Stomach (tissue), 9 donors: ENCODE data around the gene ULK4. TPM values are rescaled to one million over a fixed set of nuclear protein-coding genes. Genes with fewer than 3 reads are reported as not detected.

ENCODE experiments used
- DNase-seq, 2 donors: peaks; one replicate each; pipeline versions ENCODE4 v3.0.0 to v3.0.0-alpha.2; 2013 to 2019
- H3K27ac ChIP-seq, 5 donors: fragments of 200-600 bp in 4 of 5; sonication (generic) in 4 of 5; one replicate each; pipeline ENCODE4 v1.5.1; 2013 to 2019; ENCODE audit warnings: mild to moderate bottlenecking in 1 of 5, moderate library complexity in 1 of 5
- H3K27me3 ChIP-seq, 3 donors: fragments of 200-600 bp; sonication (generic); one replicate each; pipeline ENCODE4 v1.5.1; 2017 to 2019; ENCODE audit warnings: mixed run types in 1 of 3
- H3K36me3 ChIP-seq, 4 donors: fragments of 200-600 bp; sonication (generic); 1 replicate in 3 of 4; 2 replicates in 1 of 4; pipeline ENCODE4 v1.5.1; 2016 to 2019
- H3K4me1 ChIP-seq, 4 donors: fragments of 200-600 bp; sonication (generic); one replicate each; pipeline ENCODE4 v1.5.1; 2016 to 2019
- H3K4me3 ChIP-seq, 4 donors: fragments of 200-600 bp; sonication (generic) in 3 of 4; one replicate each; pipeline ENCODE4 v1.5.1; 2016 to 2019; ENCODE audit warnings: mild to moderate bottlenecking in 1 of 4
- H3K9me3 ChIP-seq, 4 donors: fragments of 200-600 bp; sonication (generic); one replicate each; pipeline ENCODE4 v1.5.1; 2016 to 2019
- CTCF ChIP-seq, 7 experiments: fragments of 450-650 bp in 4 of 7; fragments of 200-600 bp in 3 of 7; sonication (generic) in 3 of 7; IDR thresholded peaks; one replicate each; pipeline ENCODE4 v1.5.1; 2016 to 2019; ENCODE audit warnings: antibody characterized with exemption in 7 of 7, control low read depth in 2 of 7, mild to moderate bottlenecking in 1 of 7
- EP300 ChIP-seq: sonication (generic); formaldehyde crosslinking; IDR thresholded peaks from one replicate; pipeline ENCODE4 v1.6.1; 2017; ENCODE audit warnings: antibody characterized with exemption
- POLR2A ChIP-seq, 4 donors: fragments of 450-650 bp; IDR thresholded peaks; one replicate each; pipeline ENCODE4 v1.6.1; 2016; ENCODE audit warnings: antibody characterized with exemption in 4 of 4, control low read depth in 2 of 4, mild to moderate bottlenecking in 1 of 4, moderate library complexity in 1 of 4
- POLR2AphosphoS5 ChIP-seq, 3 donors: sonication (generic); formaldehyde crosslinking; IDR thresholded peaks; one replicate each; pipeline ENCODE4 v1.6.1; 2016; ENCODE audit warnings: antibody characterized with exemption in 3 of 3
- WGBS, 5 donors: extraction: QIAGEN DNeasy Blood & Tissue Kit in 3 of 5; methylation state at CpG; one replicate each; pipeline versions ENCODE4 v1.1.5 to v1.1.7; 2013 to 2018; 5-methylcytosine and 5-hydroxymethylcytosine counted together
- intact Hi-C: fragments of 100-400 bp; cut with DNase I; formaldehyde crosslinking; loops from one replicate; pipeline ENCODE4 v1.15.1; 2023; ENCODE audit warnings: low total_unique reads
- polyA plus RNA-seq, 3 donors: library from polyadenylated mRNA; stranded (reverse); fragments of 200-250 nt; gene quantifications; one replicate each; pipeline ENCODE4 v1.2.3, GENCODE V29; 2013
- total RNA-seq, 5 donors: library from RNA; depleted of rRNA; stranded (reverse); fragments of >200 nt; gene quantifications; one replicate each; pipeline versions ENCODE4 v1.1.0 to v1.2.3, GENCODE V29; 2014 to 2016
- donor health status: healthy with polysubstance abuse.
- donor health status: Bipolar disorder and iron deficiency.
- donor health status: healthy.

Gene ULK4
- total and polyA plus RNA-seq, 8 donors: 1.6 to 150 (median 7.4) TPM

DNA sequence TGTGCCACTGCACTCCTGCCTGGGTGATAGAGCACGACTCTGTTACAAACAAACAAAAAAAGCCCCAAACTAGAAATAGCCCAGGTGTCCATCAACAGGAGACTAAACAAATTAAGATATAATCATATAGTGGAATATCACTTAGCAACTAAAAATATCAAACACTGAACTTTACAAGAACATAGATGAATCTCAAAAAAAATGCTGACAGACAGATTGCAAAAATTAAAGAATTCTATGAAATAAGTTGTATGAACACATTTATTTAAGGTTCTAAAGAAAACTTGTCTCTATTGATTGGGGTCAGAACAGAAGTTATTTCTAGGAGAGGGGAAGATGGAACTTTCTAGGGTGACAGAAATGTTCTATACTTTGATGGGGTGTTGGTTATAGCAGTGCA is 494.4 kb downstream of the ULK4 start:
- 69 to 90% (median 83%) methylated on average over 1 of the region's 1 CpG for WGBS, 5 donors
- Histone ChIP-seq H3K4me1 (no peaks in the 10 kb centered on the region), H3K27me3 (no peaks in the 10 kb centered on the region), H3K27ac (no peak overlapping the region), H3K9me3 (peaks cover 4 to 27% (median 16%) of the 10 kb centered on the region in 4 donors), H3K36me3 (no peaks in the 10 kb centered on the region), H3K4me3 (no peak overlapping the region)
- TF ChIP-seq POLR2A (IDR thresholded peaks at IDR 0.05): no peak
- DNase-seq: no peak
- intact Hi-C loops: no loop called here

GRCh38 chr3:41464858-41465257 is 497.0 kb downstream of the ULK4 start:
- no peaks in the 10 kb centered on the region for H3K36me3 ChIP-seq
- peaks cover 0 to 2% (median under 1%) of the 10 kb centered on the region in 4 donors for H3K9me3 ChIP-seq
- no peaks in the 10 kb centered on the region for H3K4me1 ChIP-seq
- 39 to 67% (median 43%) methylated on average over 1 of the region's 1 CpG for WGBS, 5 donors
- no peaks in the 10 kb centered on the region for H3K27me3 ChIP-seq
- no peak for DNase-seq
- intact Hi-C loops: no loop called here
- TF ChIP-seq POLR2A (IDR thresholded peaks at IDR 0.05): no peak
- no peak for TF ChIP-seq EP300
- no peak for TF ChIP-seq POLR2AphosphoS5 (IDR thresholded peaks at IDR 0.05)
- H3K4me3 ChIP-seq: no peak overlapping the region
- H3K27ac ChIP-seq: no peak overlapping the region

GRCh38 chr3:41464401-41464800 is 497.5 kb downstream of the ULK4 start:
- DNase-seq: no peak
- WGBS, 5 donors: 52 to 69% (median 59%) methylated on average over 2 of the region's 2 CpGs
- Histone ChIP-seq H3K4me3 (no peak overlapping the region), H3K27ac (no peak overlapping the region), H3K9me3 (no peaks in the 10 kb centered on the region), H3K4me1 (no peaks in the 10 kb centered on the region), H3K36me3 (no peaks in the 10 kb centered on the region), H3K27me3 (no peaks in the 10 kb centered on the region)
- intact Hi-C loops: no loop called here
- TF ChIP-seq POLR2A (IDR thresholded peaks at IDR 0.05) (no peak), EP300 (no peak), POLR2AphosphoS5 (IDR thresholded peaks at IDR 0.05) (no peak), CTCF (IDR thresholded peaks at IDR 0.05) (no peak)

- 50 to 62% (median 54%) methylated on average over 2 of the region's 2 CpGs for WGBS, 5 donors
- DNase-seq: no peak
- H3K27me3 ChIP-seq: no peaks in the 10 kb centered on the region
- H3K4me3 ChIP-seq: no peak overlapping the region
- H3K27ac ChIP-seq: no peak overlapping the region
- H3K9me3 ChIP-seq: no peaks in the 10 kb centered on the region
- no peak for TF ChIP-seq EP300
- no peak for TF ChIP-seq CTCF (IDR thresholded peaks at IDR 0.05)
- TF ChIP-seq POLR2AphosphoS5 (IDR thresholded peaks at IDR 0.05): no peak
- no peak for TF ChIP-seq POLR2A (IDR thresholded peaks at IDR 0.05)
- no peaks in the 10 kb centered on the region for H3K36me3 ChIP-seq
- H3K4me1 ChIP-seq: no peaks in the 10 kb centered on the region
- intact Hi-C loops: no loop called here
Measured at GRCh38 chr3:41462103-41462691, 499.7 kb downstream of the ULK4 start.

DNA sequence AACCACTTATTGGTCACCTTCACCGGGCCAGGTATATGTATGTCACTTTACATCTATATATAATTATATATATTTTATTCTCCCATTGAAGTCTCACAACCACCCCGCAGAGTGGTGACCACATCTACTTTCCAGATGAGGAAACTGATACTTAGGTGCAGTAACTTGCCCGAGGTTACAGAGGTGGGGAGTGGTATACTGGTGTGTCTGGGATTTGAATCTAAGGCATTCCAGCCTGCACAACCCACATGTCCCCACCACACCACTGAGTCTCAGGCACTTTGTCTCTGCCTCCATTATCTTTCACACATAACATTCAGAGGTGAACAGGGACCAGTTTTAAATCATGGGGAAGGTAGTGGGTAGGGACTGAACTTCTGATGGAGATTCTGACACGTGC is 501.2 kb downstream of the ULK4 start:
- Histone ChIP-seq H3K4me3 (no peak overlapping the region), H3K27me3 (no peaks in the 10 kb centered on the region)
- WGBS, 5 donors: 89 to 95% (median 90%) methylated on average over 4 of the region's 4 CpGs

More for the DNA sequence above, 501.2 kb downstream of the ULK4 start:
- no peaks in the 10 kb centered on the region for H3K4me1 ChIP-seq
- no peaks in the 10 kb centered on the region for H3K36me3 ChIP-seq
- intact Hi-C loops: no loop called here
- TF ChIP-seq CTCF (IDR thresholded peaks at IDR 0.05): no peak
- TF ChIP-seq POLR2A (IDR thresholded peaks at IDR 0.05): no peak
- TF ChIP-seq POLR2AphosphoS5 (IDR thresholded peaks at IDR 0.05): no peak
- no peak for TF ChIP-seq EP300
- no peak overlapping the region for H3K27ac ChIP-seq
- no peaks in the 10 kb centered on the region for H3K9me3 ChIP-seq
- DNase-seq: no peak
